Measurements from ENCODE around the gene EDNRA. TPM values are rescaled to one million over a fixed set of nuclear protein-coding genes. Genes with fewer than 3 reads are reported as not detected.

The EDNRA gene
- total and polyA plus RNA-seq, 2 of the 4 experiments (the other 2 are of a cell fraction): 3.8 to 6.5 TPM

DNA sequence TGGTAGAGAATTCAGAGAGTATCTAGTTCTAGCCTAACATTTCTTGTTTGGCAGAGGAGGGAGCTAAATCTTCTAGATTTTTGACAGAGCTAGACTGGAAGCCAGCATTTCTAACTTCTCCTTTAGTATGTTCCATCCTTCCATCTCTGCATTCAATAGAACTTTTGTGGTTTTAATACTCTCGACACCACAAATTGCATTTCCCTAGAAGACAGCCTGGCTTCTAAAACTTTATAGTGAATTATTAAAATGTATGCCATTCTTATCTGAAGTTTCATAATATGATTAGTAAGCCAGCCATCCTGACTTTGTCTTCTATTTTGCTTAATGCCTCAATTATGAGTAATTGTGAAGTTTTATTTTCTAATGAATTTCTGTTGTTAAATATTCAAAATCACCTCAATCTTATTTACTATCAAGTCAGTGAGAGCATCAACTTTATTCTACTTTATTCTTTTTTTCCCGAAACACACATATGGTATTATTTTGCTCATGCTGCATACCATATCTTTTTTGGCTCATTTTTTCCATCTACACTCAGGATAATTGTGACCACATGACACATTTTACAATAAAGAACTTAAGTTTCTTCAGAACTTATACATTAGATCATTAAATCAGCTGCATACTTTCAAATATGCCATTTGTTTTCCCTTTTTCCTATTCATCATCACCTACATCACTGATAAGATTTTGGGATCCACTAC lies 30.2 kb downstream of the EDNRA start:
- BruUV-seq (replicated peaks): no TSS peak

More for the DNA sequence above, 30.2 kb downstream of the EDNRA start:
- no peak overlapping the region for H2BK5ac ChIP-seq (ENCODE audit: low read depth, low read length, poor library complexity, severe bottlenecking)
- no peaks in the 10 kb centered on the region for H3K27me3 ChIP-seq (ENCODE audit: control insufficient read depth, insufficient read depth, low read length)
- H3K9me1 ChIP-seq (ENCODE audit: insufficient read depth, low read length): peaks cover 4% of the 10 kb centered on the region
- H3K14ac ChIP-seq (replicated peaks; ENCODE audit: low read depth, low read length): no peak overlapping the region
- H3K36me3 ChIP-seq (ENCODE audit: control insufficient read depth, insufficient read depth, low read length): peaks cover 2% of the 10 kb centered on the region
- no peak overlapping the region for H3K27ac ChIP-seq (ENCODE audit: insufficient read depth, low read length)
- no peak overlapping the region for H4K8ac ChIP-seq (ENCODE audit: low read depth in 2 of 2, low read length in 2 of 2)
- no peak overlapping the region for H3K56ac ChIP-seq (ENCODE audit: extremely low read depth, insufficient read depth, low read length)
- H3K79me1 ChIP-seq (ENCODE audit: low read depth in 1 of 2, low read length in 2 of 2): peaks cover 12 to 31% of the 10 kb centered on the region in 2 experiments
- dilution Hi-C loops (cut with HindIII; ENCODE audit: low sequenced_read_pairs, unreplicated experiment) (no loop called here), intact Hi-C loops (cut with micrococcal nuclease) (no loop called here), in situ Hi-C loops (cut with MboI; ENCODE audit: low sequenced_read_pairs) (loop anchor here (25.0 kb wide), 1 partner anchor 351 kb away; no protein-coding TSS in a partner anchor)
- H4K20me1 ChIP-seq (ENCODE audit: insufficient read depth, low read length): no peaks in the 10 kb centered on the region
- TF ChIP-seq MXI1 (IDR thresholded peaks at IDR 0.05; ENCODE audit: borderline replicate concordance, low read depth, low read length) (no peak), BHLHE40 (IDR thresholded peaks at IDR 0.05; ENCODE audit: low read depth, low read length) (no peak), MAFK (IDR thresholded peaks at IDR 0.05; ENCODE audit: low read depth, low read length) (no peak), RCOR1 (IDR thresholded peaks at IDR 0.05; ENCODE audit: insufficient replicate concordance, low read length) (no peak), CEBPB (IDR thresholded peaks at IDR 0.05; ENCODE audit: low read depth, low read length) (no peak), NFE2L2 (IDR thresholded peaks at IDR 0.05; ENCODE audit: low read depth, low read length) (no peak), POLR2A (IDR thresholded peaks at IDR 0.05; ENCODE audit: low read depth, low read length) (no peak), RAD21 (IDR thresholded peaks at IDR 0.05; ENCODE audit: low read length) (no peak), MAZ (IDR thresholded peaks at IDR 0.05; ENCODE audit: borderline replicate concordance, low read depth, low read length) (no peak), RFX5 (IDR thresholded peaks at IDR 0.05; ENCODE audit: low read depth, low read length) (no peak), SMC3 (IDR thresholded peaks at IDR 0.05; ENCODE audit: low read depth, low read length) (no peak), FOS (IDR thresholded peaks at IDR 0.05; ENCODE audit: low read depth, low read length) (no peak), CHD1 (IDR thresholded peaks at IDR 0.05; ENCODE audit: low read depth, low read length) (no peak)
- TF ChIP-seq, protein P1, sequence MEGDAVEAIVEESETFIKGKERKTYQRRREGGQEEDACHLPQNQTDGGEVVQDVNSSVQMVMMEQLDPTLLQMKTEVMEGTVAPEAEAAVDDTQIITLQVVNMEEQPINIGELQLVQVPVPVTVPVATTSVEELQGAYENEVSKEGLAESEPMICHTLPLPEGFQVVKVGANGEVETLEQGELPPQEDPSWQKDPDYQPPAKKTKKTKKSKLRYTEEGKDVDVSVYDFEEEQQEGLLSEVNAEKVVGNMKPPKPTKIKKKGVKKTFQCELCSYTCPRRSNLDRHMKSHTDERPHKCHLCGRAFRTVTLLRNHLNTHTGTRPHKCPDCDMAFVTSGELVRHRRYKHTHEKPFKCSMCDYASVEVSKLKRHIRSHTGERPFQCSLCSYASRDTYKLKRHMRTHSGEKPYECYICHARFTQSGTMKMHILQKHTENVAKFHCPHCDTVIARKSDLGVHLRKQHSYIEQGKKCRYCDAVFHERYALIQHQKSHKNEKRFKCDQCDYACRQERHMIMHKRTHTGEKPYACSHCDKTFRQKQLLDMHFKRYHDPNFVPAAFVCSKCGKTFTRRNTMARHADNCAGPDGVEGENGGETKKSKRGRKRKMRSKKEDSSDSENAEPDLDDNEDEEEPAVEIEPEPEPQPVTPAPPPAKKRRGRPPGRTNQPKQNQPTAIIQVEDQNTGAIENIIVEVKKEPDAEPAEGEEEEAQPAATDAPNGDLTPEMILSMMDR (conservative IDR thresholded peaks at IDR 0.05; ENCODE audit: low read depth, low read length): no peak
- TF ChIP-seq, protein P2, sequence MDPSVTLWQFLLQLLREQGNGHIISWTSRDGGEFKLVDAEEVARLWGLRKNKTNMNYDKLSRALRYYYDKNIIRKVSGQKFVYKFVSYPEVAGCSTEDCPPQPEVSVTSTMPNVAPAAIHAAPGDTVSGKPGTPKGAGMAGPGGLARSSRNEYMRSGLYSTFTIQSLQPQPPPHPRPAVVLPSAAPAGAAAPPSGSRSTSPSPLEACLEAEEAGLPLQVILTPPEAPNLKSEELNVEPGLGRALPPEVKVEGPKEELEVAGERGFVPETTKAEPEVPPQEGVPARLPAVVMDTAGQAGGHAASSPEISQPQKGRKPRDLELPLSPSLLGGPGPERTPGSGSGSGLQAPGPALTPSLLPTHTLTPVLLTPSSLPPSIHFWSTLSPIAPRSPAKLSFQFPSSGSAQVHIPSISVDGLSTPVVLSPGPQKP (IDR thresholded peaks at IDR 0.05; ENCODE audit: borderline replicate concordance, low read depth, low read length): no peak
- no peak overlapping the region for H2AK5ac ChIP-seq (ENCODE audit: low read depth, low read length)
- no peak for DNase-seq
- no peak overlapping the region for H3K18ac ChIP-seq (ENCODE audit: low read depth, low read length)
- H2BK20ac ChIP-seq (ENCODE audit: low read depth, low read length): no peak overlapping the region
- no peak overlapping the region for H3K4me3 ChIP-seq (ENCODE audit: insufficient read depth, low read depth, low read length)
- H3K9ac ChIP-seq (ENCODE audit: low read depth, low read length): no peak overlapping the region
- no peak overlapping the region for H3K23ac ChIP-seq (ENCODE audit: low read depth, low read length)
- H2BK15ac ChIP-seq (ENCODE audit: low read depth, low read length): no peak overlapping the region
- no peak overlapping the region for H2BK120ac ChIP-seq (ENCODE audit: low read depth, low read length)
- H3K4me1 ChIP-seq (ENCODE audit: control insufficient read depth, insufficient read depth, low read length): peaks cover 4% of the 10 kb centered on the region
- H3K4me2 ChIP-seq (ENCODE audit: low read depth, low read length): no peak overlapping the region
- ChIA-PET POLR2A (ENCODE audit: unreplicated experiment) (no interaction called here), CTCF (no interaction called here)
- no peak overlapping the region for H2AK9ac ChIP-seq (replicated peaks; ENCODE audit: low read depth, low read length, poor library complexity)
- no peak for ATAC-seq (ENCODE audit: low read depth)
- no CpG with 5 or more reads among the region's 2 CpGs for WGBS, 2 experiments (ENCODE audit: extremely low coverage in 2 of 2, insufficient read length in 1 of 2)
- H4K91ac ChIP-seq (ENCODE audit: insufficient read depth, low read depth, low read length): no peak overlapping the region
- no peak overlapping the region for H2AFZ ChIP-seq (replicated peaks; ENCODE audit: low read length, poor library complexity)
- no peak overlapping the region for H3K4ac ChIP-seq (ENCODE audit: low read depth, low read length)
- H3K9me3 ChIP-seq (ENCODE audit: control insufficient read depth, insufficient read depth, low read length): no peaks in the 10 kb centered on the region
- no peak overlapping the region for H4K5ac ChIP-seq (ENCODE audit: low read depth, low read length)

Measured in IMR-90 (cell line).